CD4-positive, alpha-beta memory T cell (primary cell): Measurements from ENCODE around the gene CAMTA1. TPM values are rescaled to one million over a fixed set of nuclear protein-coding genes. Genes with fewer than 3 reads are reported as not detected.
"Not testable (repeated sequence)": the region's sequence is repeated elsewhere in the genome, so short reads cannot be mapped to it uniquely, and the experiment has no call there.

Experiments used
- CTCF ChIA-PET: fragments of 350-600 bp; sonication (Branson Sonifier 250); formaldehyde crosslinking; loops from one replicate; lab custom pipeline; 2021; ENCODE audit warnings: inconsistent platforms; ENCODE audit not compliant: partially characterized antibody; lab: Charles Lee
- POLR2A ChIA-PET: fragments of 350-600 bp; sonication (Branson Sonifier 250); formaldehyde crosslinking; loops from one replicate; lab custom pipeline; 2021; ENCODE audit not compliant: partially characterized antibody; lab: Charles Lee
- DNase-seq, 5 donors: peaks; one replicate each; pipeline versions ENCODE4 v3.0.0 to v3.0.0-alpha.2; 2020 to 2022; ENCODE audit warnings: mixed read lengths in 1 of 5
- H3K27ac ChIP-seq: one replicate; pipeline ENCODE4 v1.7.0; 2013; ENCODE audit warnings: low read depth, low read length
- H3K27me3 ChIP-seq: 2 replicates; pipeline ENCODE4 v1.7.0; 2013; ENCODE audit warnings: mild to moderate bottlenecking, low read length, moderate library complexity; ENCODE audit not compliant: insufficient read depth
- H3K36me3 ChIP-seq: 2 replicates; pipeline ENCODE4 v1.7.0; 2013; ENCODE audit warnings: mild to moderate bottlenecking, low read length, moderate library complexity; ENCODE audit not compliant: insufficient read depth
- H3K4me1 ChIP-seq: 2 replicates; pipeline ENCODE4 v1.7.0; 2013; ENCODE audit warnings: mild to moderate bottlenecking, low read length, moderate library complexity; ENCODE audit not compliant: insufficient read depth
- H3K4me3 ChIP-seq, 2 donors: one replicate each; pipeline ENCODE4 v1.7.0; 2013; ENCODE audit warnings: low read length in 2 of 2, mild to moderate bottlenecking in 1 of 2
- H3K9me3 ChIP-seq, 2 donors: one replicate each; pipeline ENCODE4 v1.7.0; 2013; ENCODE audit warnings: low read length in 2 of 2, control low read depth in 1 of 2; ENCODE audit not compliant: control insufficient read depth in 1 of 2
- H3K27ac Mint-ChIP-seq, 7 donors: one replicate each; pipeline ENCODE4 v1.8.0; 2020 to 2021; ENCODE audit warnings: mixed read lengths in 7 of 7, mild to moderate bottlenecking in 6 of 7, inconsistent platforms in 3 of 7, moderate library complexity in 3 of 7
- H3K27me3 Mint-ChIP-seq, 2 donors: one replicate each; pipeline ENCODE4 v1.8.0; 2020 to 2021; ENCODE audit warnings: mixed read lengths in 2 of 2
- H3K36me3 Mint-ChIP-seq, 2 donors: one replicate each; pipeline ENCODE4 v1.8.0; 2020 to 2021; ENCODE audit warnings: mixed read lengths in 2 of 2, inconsistent platforms in 1 of 2, mild to moderate bottlenecking in 1 of 2
- H3K4me1 Mint-ChIP-seq, 4 donors: one replicate each; pipeline ENCODE4 v1.8.0; 2020 to 2021; ENCODE audit warnings: mixed read lengths in 4 of 4, mild to moderate bottlenecking in 1 of 4
- H3K4me3 Mint-ChIP-seq, 8 donors: one replicate each; pipeline ENCODE4 v1.8.0; 2020 to 2021; ENCODE audit warnings: mixed read lengths in 8 of 8, mild to moderate bottlenecking in 7 of 8, moderate library complexity in 6 of 8, inconsistent platforms in 3 of 8
- H3K9me3 Mint-ChIP-seq, 8 donors: one replicate each; pipeline ENCODE4 v1.8.0; 2020 to 2021; ENCODE audit warnings: mixed read lengths in 8 of 8, mild to moderate bottlenecking in 5 of 8, inconsistent platforms in 3 of 8, moderate library complexity in 1 of 8
- intact Hi-C: fragments of 100-400 bp; cut with micrococcal nuclease; formaldehyde crosslinking; loops from one replicate; pipeline ENCODE4 v1.15.1; 2023
- polyA plus RNA-seq, 2 donors: library from polyadenylated mRNA; unstranded; fragments of 300-500 nt; fragmentation: Illumina TruSeq; gene quantifications; one replicate each; pipeline ENCODE4 v1.2.3, GENCODE V29; 2021
- total RNA-seq, 2 experiments: library from RNA; stranded (reverse); gene quantifications; one replicate each; pipeline ENCODE4 v1.2.3, GENCODE V29; 2021

Gene CAMTA1
- total and polyA plus RNA-seq, 4 experiments from 2014 or later: 39.1 to 118 (median 59.9) TPM

GRCh38 chr1:6913086-6913485, 127.8 kb downstream of the CAMTA1 start:
- H3K36me3 ChIP-seq: no peaks in the 10 kb centered on the region
- CTCF ChIA-PET: no interaction called here
- H3K4me3 ChIP-seq: no peak overlapping the region
- Mint-ChIP-seq H3K4me3 (no peak overlapping the region), H3K9me3 (peaks cover 0 to 13% (median 4%) of the 10 kb centered on the region in 8 donors), H3K4me1 (peaks cover 0 to 2% (median under 1%) of the 10 kb centered on the region in 4 donors), H3K36me3 (peaks cover 0 to 5% of the 10 kb centered on the region in 2 donors), H3K27ac (peak overlapping the region in 1 of 7 donors; percentile 31), H3K27me3 (peaks cover 19 to 28% of the 10 kb centered on the region in 2 donors)
- intact Hi-C loops: no loop called here
- DNase-seq: no peak
- no peaks in the 10 kb centered on the region for H3K9me3 ChIP-seq
- POLR2A ChIA-PET: no interaction called here
- H3K27ac ChIP-seq: no peak overlapping the region
- H3K27me3 ChIP-seq: peaks cover 10% of the 10 kb centered on the region
- H3K4me1 ChIP-seq: no peaks in the 10 kb centered on the region

DNA sequence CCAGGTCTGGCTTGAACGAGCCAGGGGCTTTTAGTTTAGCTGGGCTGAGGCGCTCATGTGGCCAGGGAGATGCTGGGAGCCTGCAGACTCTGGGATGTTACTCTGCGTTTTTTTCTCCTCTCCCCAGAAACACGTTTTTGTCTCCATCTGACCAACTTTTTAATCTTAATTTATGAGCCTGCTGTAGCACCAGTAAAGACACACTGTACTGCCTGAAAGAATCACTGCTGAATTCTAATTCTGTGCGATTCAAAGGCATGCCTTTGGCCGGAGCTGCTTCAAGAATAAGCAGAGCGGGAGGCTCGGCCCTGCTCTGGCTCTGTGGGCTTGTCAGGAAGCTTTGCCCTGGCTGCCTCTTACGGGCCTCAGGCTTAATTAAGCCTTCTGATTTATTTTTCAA, 129.5 kb downstream of the CAMTA1 start:
- Mint-ChIP-seq H3K4me3 (no peak overlapping the region), H3K4me1 (no peaks in the 10 kb centered on the region), H3K9me3 (peaks cover 0 to 16% (median 4%) of the 10 kb centered on the region in 8 donors), H3K36me3 (peaks cover 0 to 5% of the 10 kb centered on the region in 2 donors), H3K27ac (no peak overlapping the region), H3K27me3 (peaks cover 19 to 24% of the 10 kb centered on the region in 2 donors)
- Histone ChIP-seq H3K4me3 (no peak overlapping the region), H3K27ac (no peak overlapping the region), H3K9me3 (no peaks in the 10 kb centered on the region), H3K27me3 (peaks cover 10% of the 10 kb centered on the region), H3K4me1 (no peaks in the 10 kb centered on the region), H3K36me3 (no peaks in the 10 kb centered on the region)
- intact Hi-C loops: no loop called here
- ChIA-PET CTCF (no interaction called here), POLR2A (interaction anchor here (1.0 kb wide), 1 partner anchor 44 kb away, joined by 3 read pairs; no protein-coding TSS in a partner anchor)
- no peak for DNase-seq

GRCh38 chr1:6915999-6916565, 130.8 kb downstream of the CAMTA1 start:
- Mint-ChIP-seq H3K27me3 (peaks cover 15 to 29% of the 10 kb centered on the region in 2 donors), H3K4me1 (no peaks in the 10 kb centered on the region), H3K9me3 (peaks cover 0 to 16% (median 4%) of the 10 kb centered on the region in 8 donors), H3K36me3 (peaks cover 0 to 5% of the 10 kb centered on the region in 2 donors), H3K4me3 (no peak overlapping the region), H3K27ac (no peak overlapping the region)
- no peak overlapping the region for H3K4me3 ChIP-seq
- H3K4me1 ChIP-seq: no peaks in the 10 kb centered on the region
- ChIA-PET POLR2A (no interaction called here), CTCF (no interaction called here)
- H3K9me3 ChIP-seq: no peaks in the 10 kb centered on the region
- peaks cover 6% of the 10 kb centered on the region for H3K27me3 ChIP-seq
- H3K36me3 ChIP-seq: no peaks in the 10 kb centered on the region
- intact Hi-C loops: no loop called here
- DNase-seq: no peak
- H3K27ac ChIP-seq: no peak overlapping the region

GRCh38 chr1:6917067-6917466, 131.8 kb downstream of the CAMTA1 start:
- H3K4me3 Mint-ChIP-seq: peak overlapping the region in 1 of 8 donors; percentile 62

GRCh38 chr1:6918186-6918924, 133.1 kb downstream of the CAMTA1 start:
- no peak for DNase-seq
- no peak overlapping the region for H3K27ac Mint-ChIP-seq
- intact Hi-C loops: no loop called here
- H3K27me3 Mint-ChIP-seq: peaks cover 10 to 28% of the 10 kb centered on the region in 2 donors
- H3K4me1 Mint-ChIP-seq: no peaks in the 10 kb centered on the region
- H3K9me3 Mint-ChIP-seq: peaks cover 0 to 13% (median 4%) of the 10 kb centered on the region in 8 donors
- Histone ChIP-seq H3K27me3 (peaks cover 4% of the 10 kb centered on the region), H3K9me3 (no peaks in the 10 kb centered on the region), H3K4me1 (no peaks in the 10 kb centered on the region), H3K36me3 (no peaks in the 10 kb centered on the region), H3K27ac (no peak overlapping the region), H3K4me3 (no peak overlapping the region)
- H3K4me3 Mint-ChIP-seq: no peak overlapping the region
- ChIA-PET POLR2A (no interaction called here), CTCF (no interaction called here)
- peaks cover 0 to 5% of the 10 kb centered on the region in 2 donors for H3K36me3 Mint-ChIP-seq

More at GRCh38 chr1:6917067-6917466, 131.8 kb downstream of the CAMTA1 start:
- H3K36me3 ChIP-seq: no peaks in the 10 kb centered on the region
- no peaks in the 10 kb centered on the region for H3K9me3 ChIP-seq
- peaks cover 0 to 16% (median 4%) of the 10 kb centered on the region in 8 donors for H3K9me3 Mint-ChIP-seq
- peaks cover 0 to 5% of the 10 kb centered on the region in 2 donors for H3K36me3 Mint-ChIP-seq
- no peaks in the 10 kb centered on the region for H3K4me1 Mint-ChIP-seq
- ChIA-PET POLR2A (no interaction called here), CTCF (no interaction called here)
- H3K27me3 Mint-ChIP-seq: peaks cover 13 to 29% of the 10 kb centered on the region in 2 donors
- intact Hi-C loops: no loop called here
- H3K27me3 ChIP-seq: peaks cover 6% of the 10 kb centered on the region
- H3K27ac ChIP-seq: no peak overlapping the region
- H3K4me1 ChIP-seq: no peaks in the 10 kb centered on the region
- DNase-seq: no peak
- H3K4me3 ChIP-seq: no peak overlapping the region
- H3K27ac Mint-ChIP-seq: peak overlapping the region in 1 of 7 donors; percentile 72

DNA sequence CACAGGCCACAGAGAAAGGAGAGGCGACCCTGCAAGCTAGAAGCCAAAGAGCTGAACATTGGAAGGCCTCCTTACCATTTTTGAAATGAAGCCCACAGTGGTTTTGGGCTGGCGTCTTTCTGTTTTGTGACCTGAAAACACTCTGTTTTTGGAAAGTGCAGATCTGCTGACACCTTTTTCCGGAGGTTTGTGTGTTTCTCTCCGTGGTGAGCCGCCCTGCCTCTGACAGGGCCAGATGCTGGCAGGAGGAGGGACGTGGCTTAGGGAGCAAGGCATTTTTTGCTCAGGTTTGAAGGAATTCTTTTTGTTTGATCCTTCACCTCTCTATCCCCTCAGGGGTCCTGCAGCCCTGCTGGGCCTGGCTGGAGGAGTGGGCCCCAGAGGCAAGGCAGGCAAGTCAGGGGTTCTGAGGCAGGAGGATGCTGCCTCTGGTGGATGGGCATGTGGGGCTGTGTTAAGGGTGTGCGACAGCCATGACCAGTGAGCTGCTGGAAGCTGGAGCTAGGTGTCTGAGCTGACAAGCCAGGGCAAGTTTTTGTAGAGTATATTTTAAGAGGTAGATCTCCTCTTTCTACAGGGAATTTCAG, 133.8 kb downstream of the CAMTA1 start:
- H3K27me3 Mint-ChIP-seq: peaks cover 6 to 25% of the 10 kb centered on the region in 2 donors
- intact Hi-C loops: no loop called here
- no peaks in the 10 kb centered on the region for H3K9me3 ChIP-seq
- no peak overlapping the region for H3K4me3 ChIP-seq
- no peak for DNase-seq
- H3K4me1 Mint-ChIP-seq: no peaks in the 10 kb centered on the region
- H3K27me3 ChIP-seq: no peaks in the 10 kb centered on the region
- peaks cover 0 to 10% (median 2%) of the 10 kb centered on the region in 8 donors for H3K9me3 Mint-ChIP-seq
- H3K36me3 Mint-ChIP-seq: peaks cover 0 to 5% of the 10 kb centered on the region in 2 donors
- peak overlapping the region in 1 of 7 donors; percentile 22 for H3K27ac Mint-ChIP-seq
- no peak overlapping the region for H3K4me3 Mint-ChIP-seq
- H3K36me3 ChIP-seq: no peaks in the 10 kb centered on the region
- H3K27ac ChIP-seq: no peak overlapping the region
- H3K4me1 ChIP-seq: no peaks in the 10 kb centered on the region
- ChIA-PET CTCF (no interaction called here), POLR2A (no interaction called here)

GRCh38 chr1:6921506-6921905, 136.3 kb downstream of the CAMTA1 start:
- H3K9me3 Mint-ChIP-seq, H3K36me3 Mint-ChIP-seq, H3K27ac ChIP-seq, H3K4me1 Mint-ChIP-seq, H3K27me3 ChIP-seq, DNase-seq, H3K9me3 ChIP-seq, intact Hi-C loops, POLR2A ChIA-PET, CTCF ChIA-PET, H3K4me1 ChIP-seq, H3K36me3 ChIP-seq, H3K4me3 Mint-ChIP-seq, H3K27ac Mint-ChIP-seq, H3K4me3 ChIP-seq: not testable (repeated sequence)
- peaks cover 3 to 18% of the 10 kb centered on the region in 2 donors for H3K27me3 Mint-ChIP-seq
